Stomach (tissue), 4 donors: Measurements from ENCODE around the gene RABEP2.

Source experiments
- EP300 ChIP-seq: sonication (generic); formaldehyde crosslinking; IDR thresholded peaks from one replicate; pipeline ENCODE4 v1.6.1; 2017; ENCODE audit warnings: antibody characterized with exemption
- POLR2AphosphoS5 ChIP-seq, 3 donors: sonication (generic); formaldehyde crosslinking; IDR thresholded peaks; one replicate each; pipeline ENCODE4 v1.6.1; 2016; ENCODE audit warnings: antibody characterized with exemption in 3 of 3
- TF ChIP-seq, protein P1 (sequence below), 7 experiments: fragments of 450-650 bp in 4 of 7; fragments of 200-600 bp in 3 of 7; sonication (generic) in 3 of 7; IDR thresholded peaks; one replicate each; pipeline ENCODE4 v1.5.1; 2016 to 2019; ENCODE audit warnings: antibody characterized with exemption in 7 of 7, control low read depth in 2 of 7, mild to moderate bottlenecking in 1 of 7

DNA sequence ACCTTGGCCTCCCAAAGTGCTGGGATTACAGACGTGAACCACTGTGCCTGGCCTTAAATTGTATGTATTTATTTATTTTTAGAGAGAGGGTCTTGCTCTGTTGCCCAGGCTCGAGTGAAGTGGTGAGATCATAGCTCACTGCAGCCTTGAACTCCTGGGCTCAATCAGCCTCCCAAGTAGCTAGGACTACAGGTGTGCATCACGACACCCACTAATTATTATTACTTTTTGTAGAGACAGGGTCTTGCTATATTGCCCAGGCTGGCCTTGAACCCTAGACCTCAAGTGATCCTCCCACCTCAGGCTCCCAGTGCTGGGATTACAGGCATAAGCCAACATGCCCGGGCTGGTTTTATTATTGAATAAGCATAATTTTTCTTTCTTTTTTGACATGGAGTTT is 21.6 kb upstream of the RABEP2 start:
- TF ChIP-seq, protein P1, sequence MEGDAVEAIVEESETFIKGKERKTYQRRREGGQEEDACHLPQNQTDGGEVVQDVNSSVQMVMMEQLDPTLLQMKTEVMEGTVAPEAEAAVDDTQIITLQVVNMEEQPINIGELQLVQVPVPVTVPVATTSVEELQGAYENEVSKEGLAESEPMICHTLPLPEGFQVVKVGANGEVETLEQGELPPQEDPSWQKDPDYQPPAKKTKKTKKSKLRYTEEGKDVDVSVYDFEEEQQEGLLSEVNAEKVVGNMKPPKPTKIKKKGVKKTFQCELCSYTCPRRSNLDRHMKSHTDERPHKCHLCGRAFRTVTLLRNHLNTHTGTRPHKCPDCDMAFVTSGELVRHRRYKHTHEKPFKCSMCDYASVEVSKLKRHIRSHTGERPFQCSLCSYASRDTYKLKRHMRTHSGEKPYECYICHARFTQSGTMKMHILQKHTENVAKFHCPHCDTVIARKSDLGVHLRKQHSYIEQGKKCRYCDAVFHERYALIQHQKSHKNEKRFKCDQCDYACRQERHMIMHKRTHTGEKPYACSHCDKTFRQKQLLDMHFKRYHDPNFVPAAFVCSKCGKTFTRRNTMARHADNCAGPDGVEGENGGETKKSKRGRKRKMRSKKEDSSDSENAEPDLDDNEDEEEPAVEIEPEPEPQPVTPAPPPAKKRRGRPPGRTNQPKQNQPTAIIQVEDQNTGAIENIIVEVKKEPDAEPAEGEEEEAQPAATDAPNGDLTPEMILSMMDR (IDR thresholded peaks at IDR 0.05): no peak
- TF ChIP-seq POLR2AphosphoS5 (IDR thresholded peaks at IDR 0.05) (no peak), EP300 (no peak)
